CD4-positive, alpha-beta T cell treated with Interferon alpha-2 for 1 hour (primary cell): ENCODE results near the gene DMXL1.
"Not testable (repeated sequence)": the region's sequence is repeated elsewhere in the genome, so short reads cannot be mapped to it uniquely, and the experiment has no call there.

Experiments
- DNase-seq, 2 donors: peaks; one replicate each; pipeline ENCODE4 v3.0.0-alpha.2; 2020 to 2022

Gene DMXL1

DNA sequence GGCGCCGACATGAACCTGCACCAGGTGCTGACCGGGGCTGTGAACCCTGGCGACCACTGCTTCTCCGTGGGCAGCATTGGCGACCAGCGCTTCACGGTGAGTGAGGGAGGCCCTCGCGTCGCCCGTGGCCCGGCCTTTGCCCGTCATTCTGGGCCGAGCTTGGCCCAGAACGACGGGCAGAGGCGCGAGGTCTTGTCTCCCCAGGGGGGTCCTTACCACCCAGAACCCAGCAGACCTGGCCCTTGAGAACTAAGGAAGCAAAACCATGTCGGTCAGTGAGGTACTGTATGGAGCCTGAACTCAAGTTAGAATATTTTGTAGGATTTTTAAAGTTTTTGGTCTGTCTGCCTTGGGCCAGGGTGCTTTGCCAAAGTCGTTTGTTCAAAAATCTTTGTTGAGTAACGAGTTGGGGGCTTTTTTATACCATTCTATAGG, 691 bp downstream of the DMXL1 start:
- no peak for DNase-seq

DNA sequence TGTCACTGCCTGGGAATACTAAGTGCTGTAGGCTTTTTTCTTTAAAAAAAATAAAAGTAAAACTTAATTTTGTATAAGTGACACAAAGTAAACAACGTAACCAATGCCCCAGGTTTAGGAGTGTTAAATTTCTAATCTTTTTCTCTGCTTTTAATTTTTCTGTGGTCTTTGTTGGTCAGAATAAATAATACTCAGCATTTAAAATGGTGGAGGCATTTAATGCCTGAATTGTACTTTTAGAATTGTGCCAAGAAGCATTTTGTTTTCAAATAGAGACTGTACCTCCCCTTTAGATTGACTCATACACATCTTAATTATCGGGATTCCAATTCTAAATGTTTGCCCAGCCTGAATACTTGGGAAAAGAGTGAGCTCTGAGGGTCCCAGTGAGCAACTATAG, 1.6 kb downstream of the DMXL1 start:
- no peak for DNase-seq

DNA sequence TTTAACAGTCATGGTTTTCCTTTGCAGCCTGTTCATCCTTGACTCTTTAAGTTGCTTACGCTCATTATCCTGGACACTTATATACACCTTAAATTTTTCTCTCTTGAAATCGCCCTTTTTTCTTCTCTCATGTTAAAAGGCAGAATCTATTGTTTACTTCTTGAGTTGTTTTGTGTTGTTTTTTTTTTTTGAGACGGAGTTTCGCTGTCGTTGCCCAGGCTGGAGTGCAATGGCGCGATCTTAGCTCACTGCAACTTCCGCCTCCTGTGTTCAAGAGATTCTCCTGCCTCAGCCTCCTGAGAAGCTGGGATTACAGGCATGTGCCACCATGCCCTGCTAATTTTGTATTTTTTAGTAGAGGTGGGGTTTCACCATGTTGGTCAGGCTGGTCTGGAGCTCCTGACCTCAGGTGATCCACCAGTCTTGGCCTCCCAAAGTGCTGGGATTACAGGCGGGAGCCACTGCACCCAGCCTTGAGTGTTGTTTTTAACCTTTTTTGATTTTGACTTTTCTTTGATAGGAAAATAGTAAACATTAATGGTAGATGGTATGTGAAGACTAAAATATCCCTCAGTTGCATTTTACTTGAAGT, 3.0 kb downstream of the DMXL1 start:
- not testable (repeated sequence) for DNase-seq

DNA sequence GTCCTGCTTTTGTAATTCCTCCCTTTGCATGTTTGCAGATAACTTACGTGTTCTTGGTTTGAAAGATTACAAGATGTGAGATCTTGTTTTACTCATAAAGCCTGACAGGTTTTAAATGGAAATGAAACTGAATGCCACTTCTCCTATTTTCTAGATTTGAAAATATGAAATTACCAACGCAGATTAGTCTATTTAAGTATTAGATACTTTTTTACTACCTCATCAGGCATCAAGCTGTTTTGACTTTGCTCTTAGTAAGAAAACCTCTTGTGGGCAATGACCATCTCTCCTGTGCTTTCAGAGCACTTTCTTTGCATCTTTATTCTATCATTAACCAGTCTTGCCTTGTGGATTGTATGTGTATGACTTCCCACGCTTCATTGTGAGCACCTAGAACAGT, 3.5 kb downstream of the DMXL1 start:
- DNase-seq = no peak

DNA sequence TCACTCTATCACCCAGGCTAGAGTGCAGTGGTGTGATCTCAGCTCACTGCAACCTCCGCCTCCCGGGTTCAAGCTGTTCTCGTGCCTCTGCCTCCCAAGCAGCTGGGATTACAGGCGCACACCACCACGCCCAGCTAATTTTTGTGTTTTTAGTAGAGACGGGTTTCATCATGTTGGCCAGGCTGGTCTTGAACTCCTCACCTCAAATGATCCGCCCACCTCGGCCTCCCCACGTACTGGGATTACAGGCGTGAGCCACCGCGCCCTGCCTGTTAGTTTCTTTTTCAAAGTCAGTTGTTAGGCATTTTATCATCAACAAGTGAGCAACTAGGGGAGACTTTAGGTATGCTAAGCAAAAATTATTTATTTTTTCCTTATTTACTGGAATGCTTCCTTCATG, 4.4 kb downstream of the DMXL1 start:
- DNase-seq = not testable (repeated sequence)

DNA sequence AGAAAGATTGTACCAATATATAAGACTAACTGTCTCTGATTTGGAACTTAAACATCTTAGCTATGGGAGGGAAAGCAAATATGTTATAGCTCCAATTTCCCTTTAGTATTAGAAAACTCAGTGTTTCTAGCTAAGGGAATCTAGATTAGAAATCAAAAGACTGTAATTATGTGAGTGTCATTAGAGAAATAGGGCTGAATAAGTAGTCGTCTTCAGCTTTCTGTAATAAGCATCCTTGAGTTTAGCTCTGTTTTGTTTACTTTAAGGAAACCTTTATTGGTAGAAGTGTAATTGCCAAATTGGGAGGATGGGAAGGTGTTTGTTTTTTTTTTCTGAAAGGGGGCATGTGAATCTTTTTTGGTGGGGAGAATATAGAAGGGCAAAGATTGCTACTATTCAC, 5.2 kb downstream of the DMXL1 start:
- no peak for DNase-seq

DNA sequence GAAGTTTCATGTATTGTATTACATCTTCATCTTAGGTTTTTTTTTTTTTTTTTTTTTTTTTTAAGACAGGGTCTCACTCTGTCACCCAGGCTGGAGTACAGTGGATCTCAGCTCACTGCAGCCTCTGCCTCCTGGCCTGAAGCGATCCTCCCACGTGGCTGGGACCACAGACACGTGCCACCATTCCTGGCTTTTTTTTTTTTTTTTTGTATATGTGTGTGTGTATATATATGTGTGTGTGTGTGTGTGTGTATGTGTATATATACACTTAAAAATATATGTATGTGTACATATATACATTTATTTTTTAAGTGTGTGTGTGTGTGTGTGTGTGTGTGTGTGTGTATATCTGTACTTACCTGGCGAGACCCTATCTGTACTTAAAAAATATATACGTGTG, 6.6 kb downstream of the DMXL1 start:
- no peak for DNase-seq

DNA sequence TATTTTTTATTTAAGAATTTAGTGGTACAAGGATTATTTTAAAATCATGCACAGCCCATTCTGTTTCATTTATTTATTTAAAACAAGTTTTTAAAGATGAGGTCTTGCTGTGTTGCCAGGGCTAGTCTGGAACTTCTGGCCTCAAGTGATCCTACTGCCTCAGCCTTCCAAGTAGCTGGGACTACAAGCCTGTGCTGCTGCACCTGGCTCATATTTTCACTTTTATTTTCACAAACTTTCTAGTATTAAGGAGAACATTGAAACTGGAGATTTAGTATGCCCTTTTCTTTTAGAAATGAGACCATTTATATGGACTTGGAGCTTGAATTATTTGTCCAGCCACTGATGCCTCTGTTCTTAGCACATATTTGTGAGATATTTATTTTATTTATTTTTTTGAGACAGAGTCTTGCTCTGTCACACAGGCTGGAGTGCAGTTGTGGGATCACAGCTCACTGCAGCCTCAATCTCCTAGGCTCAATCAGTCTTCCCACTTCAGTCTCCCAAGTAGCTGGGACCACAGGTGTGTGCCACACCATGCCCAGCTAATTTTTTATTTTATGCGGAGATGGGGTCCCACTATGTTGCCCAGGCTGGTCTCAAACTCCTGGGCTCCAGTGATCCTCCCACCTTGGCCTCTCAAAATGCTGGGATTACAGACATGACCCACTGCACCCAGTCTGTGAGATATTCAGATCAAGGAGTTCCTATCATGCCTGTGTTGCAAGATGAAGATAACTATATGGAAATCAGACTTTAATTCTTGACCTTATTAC, 7.4 kb downstream of the DMXL1 start:
- DNase-seq = no peak

DNA sequence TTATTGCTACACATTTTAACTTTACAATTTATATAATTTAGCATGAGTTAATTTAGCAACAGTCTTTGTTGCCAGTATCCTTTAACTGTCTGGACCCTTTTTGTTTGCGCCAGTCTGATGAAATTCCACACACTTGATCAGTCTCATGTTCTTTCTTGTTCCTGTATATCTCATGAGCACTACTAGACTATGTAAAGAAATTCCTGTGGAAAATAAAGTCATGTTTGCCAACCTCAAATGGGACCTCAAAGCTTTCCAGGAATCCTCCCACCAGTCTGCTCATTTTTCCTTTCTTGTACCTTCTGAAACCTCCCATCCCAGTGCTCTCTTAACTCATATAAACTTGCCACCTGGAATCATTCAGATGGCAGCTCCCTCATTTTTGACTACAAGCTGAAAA, 8.0 kb downstream of the DMXL1 start:
- DNase-seq = no peak

DNA sequence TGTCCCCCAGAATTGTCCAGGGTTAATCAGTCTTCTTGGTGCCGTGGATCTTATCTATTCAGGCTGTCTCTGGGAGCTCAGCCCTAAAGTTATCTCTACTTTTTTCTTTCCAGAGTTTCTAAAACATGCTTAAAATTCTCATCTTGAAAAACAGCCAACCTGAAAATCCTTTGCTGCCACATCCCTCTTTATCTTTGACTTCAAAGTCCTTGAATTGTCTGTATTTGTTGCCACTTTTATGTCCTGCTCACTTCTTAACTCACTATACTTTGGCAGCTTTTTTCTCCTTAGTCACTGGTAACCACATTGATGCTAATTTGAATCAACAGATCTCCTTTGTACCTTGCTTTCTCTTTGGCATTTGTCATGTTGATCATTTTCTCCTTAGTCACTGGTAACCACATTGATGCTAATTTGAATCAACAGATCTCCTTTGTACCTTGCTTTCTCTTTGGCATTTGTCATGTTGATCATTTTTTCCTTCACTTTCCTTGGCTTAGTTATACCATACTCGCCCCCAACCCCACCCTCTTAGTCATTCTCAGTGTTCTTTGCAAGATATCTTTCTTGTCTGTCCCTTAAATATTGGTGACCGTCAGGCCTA, 8.5 kb downstream of the DMXL1 start:
- no peak for DNase-seq

DNA sequence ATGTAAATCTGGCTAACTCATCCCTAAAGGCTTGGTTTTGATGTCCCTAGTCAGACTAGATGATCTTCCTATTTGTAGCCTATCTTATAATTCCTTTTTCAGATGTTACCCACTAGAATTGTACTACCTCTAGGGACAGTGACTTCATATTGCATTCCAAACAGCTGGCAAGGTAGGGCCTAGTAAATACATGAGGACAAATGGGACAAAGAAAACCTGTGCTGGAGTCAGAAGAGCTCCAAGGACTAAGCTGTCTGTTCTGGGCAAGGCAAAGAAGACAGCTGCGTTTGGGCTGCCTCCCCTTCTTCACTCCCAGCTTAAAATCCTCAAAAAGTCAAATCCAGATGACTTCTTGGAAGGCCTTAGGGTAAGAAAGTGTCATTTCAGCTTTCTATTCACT, 10.0 kb downstream of the DMXL1 start:
- no peak for DNase-seq

DNA sequence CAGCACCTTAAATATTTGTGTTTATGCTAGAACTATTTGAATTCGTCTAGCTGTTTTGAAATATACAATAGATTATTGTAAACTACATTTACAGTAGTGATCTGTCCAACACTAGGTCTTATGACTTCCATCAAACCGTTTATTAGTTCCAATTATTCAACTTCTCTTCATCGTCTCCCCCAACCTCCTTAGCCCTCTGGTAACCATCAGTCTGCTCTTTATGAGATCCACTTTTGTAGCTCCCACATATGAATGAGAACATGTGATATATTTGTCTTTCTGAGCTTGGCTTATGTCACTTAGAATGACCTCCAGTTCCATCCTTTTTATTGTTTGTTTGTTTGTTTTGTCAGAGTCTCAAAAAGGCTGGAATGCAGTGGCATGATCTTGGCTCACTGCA, 11.8 kb downstream of the DMXL1 start:
- no peak for DNase-seq

DNA sequence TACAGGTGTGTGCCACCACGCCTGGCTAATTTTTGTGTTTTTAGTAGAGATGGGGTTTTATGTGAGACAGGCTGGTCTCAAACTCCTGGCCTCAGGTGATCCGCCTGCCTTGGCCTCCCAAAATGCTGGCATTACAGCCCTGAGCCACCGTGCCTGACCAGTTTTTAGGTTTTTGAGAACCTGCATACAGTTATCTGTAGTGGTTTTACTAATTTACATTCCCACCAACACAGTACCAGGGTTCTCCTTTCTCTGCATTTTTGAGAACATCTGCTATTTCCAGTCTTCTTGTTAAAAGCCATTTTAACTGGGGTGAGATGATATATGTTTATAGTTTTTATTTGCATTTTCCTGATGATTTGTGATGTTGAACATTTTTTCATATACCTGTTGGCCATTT, 12.8 kb downstream of the DMXL1 start:
- no peak for DNase-seq

DNA sequence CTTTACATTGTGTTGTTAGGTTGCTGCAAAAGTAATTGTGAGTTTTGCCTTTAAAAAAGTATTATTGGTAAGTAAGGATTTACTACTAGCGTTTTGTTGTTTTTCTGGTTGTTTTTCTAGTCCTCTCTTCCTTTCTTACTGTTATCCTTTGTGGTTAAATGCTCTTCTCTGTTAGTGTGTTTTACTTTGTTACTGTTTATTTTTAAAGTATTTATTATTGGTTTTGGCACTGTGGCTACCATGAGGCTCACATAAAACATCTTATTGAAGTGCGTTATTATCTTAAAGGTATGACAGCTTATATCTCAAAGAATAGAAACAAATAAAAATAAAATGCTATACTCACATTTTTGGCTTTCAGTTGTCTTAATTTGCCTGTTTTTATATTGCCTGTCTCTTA, 17.6 kb downstream of the DMXL1 start:
- no peak for DNase-seq

DNA sequence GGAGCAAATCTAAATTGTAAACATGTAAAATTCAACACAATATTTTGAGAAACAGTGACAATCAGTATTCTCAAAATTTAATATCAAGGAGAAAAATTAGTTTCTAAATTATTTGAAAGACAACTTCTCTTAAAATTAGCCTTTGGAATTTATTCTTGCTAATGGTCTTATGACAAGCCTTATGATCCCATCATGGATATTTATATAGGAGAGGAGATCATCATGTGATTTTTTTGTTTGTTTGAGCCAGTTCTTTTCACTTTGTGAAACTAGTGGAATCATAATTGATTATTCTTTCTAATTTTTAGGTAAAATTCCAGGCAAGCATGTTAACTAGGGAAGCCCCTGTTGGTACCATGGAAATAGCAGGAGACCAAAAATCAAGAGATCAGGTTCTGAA, 24.7 kb downstream of the DMXL1 start:
- DNase-seq = no peak

DNA sequence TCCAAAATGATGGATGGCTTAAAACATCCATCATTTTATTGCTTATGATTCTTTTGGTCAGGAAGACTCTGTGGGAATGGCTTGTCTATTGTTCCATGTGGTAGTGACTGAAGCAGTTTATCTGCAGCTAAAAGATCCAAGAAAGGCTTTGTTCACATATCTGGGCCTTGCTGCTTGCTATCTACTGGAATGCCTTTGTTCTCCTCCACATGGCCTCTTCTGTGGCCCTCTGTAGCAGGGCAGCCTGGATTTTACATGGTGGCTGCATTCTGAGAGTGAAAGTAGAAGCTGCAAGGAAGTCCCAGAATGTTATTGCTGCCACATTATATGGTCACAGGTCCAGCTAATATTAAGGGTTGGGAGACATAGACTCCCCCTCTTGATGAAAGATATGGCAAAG, 35.1 kb downstream of the DMXL1 start:
- no peak for DNase-seq

DNA sequence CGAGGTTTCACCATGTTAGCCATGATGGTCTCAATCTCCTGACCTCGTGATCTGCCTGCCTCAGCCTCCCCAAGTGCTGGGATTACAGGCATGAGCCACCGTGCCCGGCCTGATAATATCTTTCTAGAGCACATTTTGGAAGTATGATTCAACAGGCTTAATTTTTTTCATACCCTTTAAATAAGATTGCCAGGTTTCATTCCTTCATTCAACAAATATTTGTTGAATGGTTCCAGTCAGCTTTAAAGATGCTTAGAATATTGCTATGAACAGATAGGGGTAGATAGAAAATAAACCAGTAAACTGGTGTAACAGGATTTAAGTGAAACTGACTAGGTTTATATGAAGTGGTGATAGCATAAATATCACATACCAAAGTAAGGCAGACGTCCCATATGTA, 41.3 kb downstream of the DMXL1 start:
- no peak for DNase-seq

DNA sequence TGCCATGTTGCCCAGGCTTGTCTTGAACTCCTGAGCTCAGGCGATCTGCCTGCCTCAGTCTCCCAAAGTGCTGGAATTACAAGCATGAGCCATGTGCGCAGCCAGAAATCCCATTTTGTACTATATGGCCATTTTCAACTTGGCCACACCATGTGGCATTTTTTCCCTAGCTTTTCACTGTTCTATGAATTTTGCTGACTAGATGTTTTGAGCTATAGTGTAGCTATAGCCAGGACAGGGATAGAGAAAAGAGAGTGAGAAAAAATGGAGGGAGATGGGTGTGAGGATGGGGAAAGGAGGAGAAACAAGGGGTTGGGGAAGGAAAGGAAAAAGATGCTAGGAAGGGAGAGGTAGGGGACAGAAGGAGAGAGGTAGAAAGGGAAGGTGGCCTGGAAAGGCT, 46.4 kb downstream of the DMXL1 start:
- DNase-seq = no peak

DNA sequence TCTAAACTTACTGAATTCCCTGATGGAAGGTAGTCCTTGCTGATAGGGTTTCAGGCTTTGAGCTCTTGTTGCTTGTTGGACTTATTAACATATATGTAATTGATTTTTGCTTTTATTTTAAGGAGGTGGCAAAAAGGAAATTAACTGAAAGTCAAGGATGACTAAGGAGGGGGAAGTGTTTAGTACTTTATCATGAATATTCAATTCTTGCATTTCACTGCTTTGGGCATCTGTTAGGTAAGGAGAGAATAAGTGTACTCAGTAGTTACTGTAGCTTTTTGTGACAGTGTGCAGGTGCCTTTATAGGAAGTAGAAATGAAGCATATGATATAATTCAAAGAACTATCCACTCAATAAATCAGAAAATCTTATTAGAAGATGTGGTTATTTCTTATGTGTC, 47.1 kb downstream of the DMXL1 start:
- DNase-seq = no peak

DNA sequence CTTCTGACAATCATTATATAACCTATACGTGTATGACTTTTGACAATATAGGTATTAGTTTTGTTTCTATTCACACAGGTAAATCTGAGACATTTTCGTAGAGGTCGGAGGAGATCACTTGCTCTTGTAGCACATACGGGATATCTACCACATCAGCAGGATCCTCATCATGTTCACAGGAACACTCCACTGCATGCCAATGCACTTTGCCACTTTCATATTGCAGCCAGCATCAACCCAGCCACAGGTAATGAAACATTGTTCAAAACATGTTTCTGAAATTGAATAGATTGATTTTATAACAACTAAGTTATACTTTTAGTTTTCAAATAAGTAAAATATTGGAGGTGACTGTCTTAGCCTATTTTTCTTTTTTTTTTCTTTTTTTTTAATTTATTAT, 50.0 kb downstream of the DMXL1 start:
- DNase-seq = no peak

DNA sequence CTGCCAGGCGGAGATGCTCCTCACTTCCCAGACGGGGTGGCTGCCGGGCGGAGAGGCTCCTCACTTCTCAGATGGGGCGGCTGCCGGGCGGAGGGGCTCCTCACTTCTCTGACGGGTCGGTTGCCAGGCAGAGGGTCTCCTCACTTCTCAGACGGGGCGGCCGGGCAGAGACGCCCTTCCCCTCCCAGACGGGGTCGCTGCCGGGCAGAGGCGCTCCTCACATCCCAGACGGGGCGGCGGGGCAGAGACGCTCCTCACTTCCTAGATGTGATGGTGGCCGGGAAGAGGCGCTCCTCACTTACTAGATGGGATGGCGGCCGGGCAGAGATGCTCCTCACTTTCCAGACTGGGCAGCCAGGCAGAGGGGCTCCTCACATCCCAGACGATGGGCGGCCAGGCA, 51.6 kb downstream of the DMXL1 start:
- not testable (repeated sequence) for DNase-seq

DNA sequence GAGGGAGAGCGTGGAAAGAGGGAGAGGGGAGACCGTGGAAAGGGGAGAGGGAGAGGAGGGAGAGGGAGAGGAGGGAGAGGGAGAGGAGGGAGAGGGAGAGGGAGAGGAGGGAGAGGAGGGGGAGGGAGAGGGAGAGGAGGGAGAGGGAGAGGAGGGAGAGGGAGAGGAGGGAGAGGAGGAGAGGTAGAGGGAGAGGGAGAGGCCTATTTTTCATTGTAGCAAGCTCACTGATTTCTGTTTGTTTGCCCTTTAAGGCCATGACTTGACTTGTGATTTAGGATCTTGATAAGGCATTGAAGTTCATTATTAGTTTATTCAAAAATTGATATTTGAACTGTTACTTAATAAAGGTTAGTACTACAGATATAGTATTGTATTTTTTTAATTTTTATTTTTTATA, 52.4 kb downstream of the DMXL1 start:
- no peak for DNase-seq

DNA sequence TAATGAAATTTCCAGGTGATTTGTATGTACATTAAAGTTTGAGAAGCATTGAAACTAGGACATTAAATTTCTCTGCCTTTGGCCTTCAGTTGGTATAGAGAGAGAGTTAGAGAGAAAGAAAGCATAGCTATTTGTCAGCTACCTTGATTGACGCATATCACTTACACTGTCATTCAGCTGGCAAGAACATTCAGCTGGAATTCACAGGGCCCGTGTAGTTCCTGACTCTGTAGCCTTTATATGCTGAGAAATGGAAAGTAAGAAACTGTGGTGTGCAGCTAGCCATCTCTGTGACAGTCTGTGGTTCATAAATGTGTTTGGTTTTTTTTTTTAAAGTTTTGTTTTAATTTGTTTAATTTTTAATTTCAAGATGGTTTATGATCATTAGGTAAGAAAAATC, 58.9 kb downstream of the DMXL1 start:
- DNase-seq = no peak

DNA sequence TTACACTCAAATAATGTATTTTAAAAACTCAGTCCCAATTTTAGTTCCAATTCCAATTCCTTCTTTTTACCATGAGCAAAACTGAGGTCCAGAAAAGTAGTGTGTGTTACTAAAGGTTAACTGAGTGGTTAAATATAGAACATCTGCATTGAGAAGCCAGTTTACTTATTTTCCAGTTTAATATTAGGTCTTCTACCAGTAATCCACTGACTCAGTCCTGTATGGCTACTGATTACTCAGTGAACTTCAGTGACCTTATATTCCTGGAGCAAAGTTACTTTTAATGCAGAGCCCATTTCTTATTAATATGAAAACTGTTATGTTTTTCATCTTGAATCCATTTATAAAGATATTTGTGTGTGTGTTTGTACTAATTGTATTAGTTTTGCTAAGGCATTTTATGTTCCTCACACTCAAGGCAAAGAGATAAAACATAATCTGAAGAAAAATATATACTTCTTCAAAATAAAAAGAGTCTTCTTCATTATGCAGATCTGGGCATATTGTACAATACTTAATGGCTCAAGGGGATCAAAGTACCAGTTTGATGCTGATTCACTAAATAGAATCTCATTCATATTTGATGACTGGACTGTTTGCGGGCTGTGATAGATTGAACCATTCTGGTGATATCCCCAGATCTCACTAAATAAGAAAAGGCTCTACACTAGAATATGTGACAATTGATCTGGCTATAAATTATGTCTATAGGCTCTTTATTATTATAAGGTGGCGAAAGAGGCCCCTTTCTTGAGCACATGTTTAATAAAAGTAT, 60.8 kb downstream of the DMXL1 start:
- no peak for DNase-seq
